Measurements from ENCODE around the gene USP17L29. TPM values are rescaled to one million over a fixed set of nuclear protein-coding genes. Genes with fewer than 3 reads are reported as not detected.

Gene USP17L29
- total and polyA plus RNA-seq, 2 of the 8 experiments (the other 6 are each of a cell fraction or from before 2014, with no cell fraction given): not detected

DNA sequence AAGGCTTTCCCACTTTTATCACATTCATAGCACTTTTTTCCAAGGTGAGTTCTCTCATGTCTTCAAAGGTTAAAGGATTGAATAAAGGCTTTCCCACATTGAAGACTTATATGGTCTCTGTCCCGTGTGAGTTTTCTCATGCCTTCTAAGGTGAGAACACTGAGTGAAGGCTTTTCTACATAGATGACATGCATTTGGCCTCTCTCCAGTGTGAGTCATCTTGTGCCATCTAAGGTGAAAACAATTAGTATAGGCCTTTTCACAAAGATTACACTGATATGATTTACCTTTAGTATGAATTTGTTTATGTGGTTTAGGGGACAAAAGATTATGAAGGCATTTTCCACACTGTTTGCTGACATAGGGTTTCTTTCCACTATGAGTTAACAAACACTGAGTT is 30.7 kb downstream of the USP17L29 start:
- H3K36me3 ChIP-seq (ENCODE audit: control insufficient read depth in 2 of 4, insufficient read depth in 4 of 4, low read length in 3 of 4): no peaks in the 10 kb centered on the region

More for the DNA sequence above, 30.7 kb downstream of the USP17L29 start:
- Histone ChIP-seq H3K23ac (ENCODE audit: insufficient read length) (no peak overlapping the region), H2AFZ (ENCODE audit: low read length) (no peak overlapping the region), H3K56ac (replicated peaks; ENCODE audit: insufficient read length, low read depth, low read length) (no peak overlapping the region), H2BK5ac (ENCODE audit: low read depth, low read length) (no peak overlapping the region), H4K8ac (ENCODE audit: extremely low read depth, insufficient read depth, low read length) (no peak overlapping the region), H4K91ac (replicated peaks; ENCODE audit: insufficient read length, low read length) (no peak overlapping the region), H3K23me2 (ENCODE audit: low read depth, low read length) (no peaks in the 10 kb centered on the region), H3K9me3 (ENCODE audit: insufficient read depth in 2 of 2, low read depth in 1 of 2, low read length in 1 of 2) (peaks cover under 1 to 32% of the 10 kb centered on the region in 2 experiments; a peak in 3 of 4 replicates), H3K18ac (ENCODE audit: extremely low read depth, low read length) (no peak overlapping the region), H3K4me1 (replicated peaks in 1 of 4; ENCODE audit: control insufficient read depth in 3 of 4, insufficient read depth in 4 of 4, low read length in 3 of 4) (no peaks in the 10 kb centered on the region), H2BK20ac (ENCODE audit: low read length) (no peak overlapping the region), H3K79me1 (ENCODE audit: low read depth, low read length) (no peaks in the 10 kb centered on the region), H2BK12ac (ENCODE audit: low read depth, low read length) (no peak overlapping the region), H3K27me3 (replicated peaks in 1 of 4; ENCODE audit: control insufficient read depth in 3 of 4, extremely low read depth in 1 of 4, insufficient read depth in 3 of 4, low read length in 3 of 4) (no peaks in the 10 kb centered on the region), H3K4me2 (ENCODE audit: insufficient read depth in 1 of 2, low read depth in 2 of 2, low read length in 2 of 2) (no peak overlapping the region), H3K27ac (ENCODE audit: low read depth, low read length) (no peak overlapping the region), H2AK5ac (ENCODE audit: low read depth, low read length) (no peak overlapping the region), H2BK120ac (replicated peaks; ENCODE audit: low read depth, low read length) (no peak overlapping the region), H2BK15ac (ENCODE audit: low read length) (no peak overlapping the region), H4K20me1 (replicated peaks in 1 of 2; ENCODE audit: control insufficient read depth in 1 of 2, insufficient read depth in 2 of 2, low read length in 2 of 2) (no peaks in the 10 kb centered on the region), H3K14ac (ENCODE audit: insufficient read length) (no peak overlapping the region), H4K5ac (ENCODE audit: insufficient read length, low read depth, low read length) (no peak overlapping the region), H3K4me3 (ENCODE audit: extremely low read depth in 1 of 4, insufficient read depth in 2 of 4, low read depth in 3 of 4, low read length in 4 of 4) (no peak overlapping the region), H3K4ac (replicated peaks; ENCODE audit: insufficient read length, low read depth, low read length) (no peak overlapping the region), H3K9ac (replicated peaks in 1 of 4; ENCODE audit: extremely low read depth in 1 of 4, low read depth in 3 of 4, low read length in 3 of 4) (no peak overlapping the region), H3K79me2 (ENCODE audit: control insufficient read depth in 1 of 2, insufficient read depth in 2 of 2, low read length in 2 of 2) (no peaks in the 10 kb centered on the region)
- 95% methylated on average over 1 of the region's 1 CpG; no CpG with 5 or more reads in 1 of the 2 experiments for WGBS, 2 experiments (ENCODE audit: extremely low coverage in 1 of 2, insufficient coverage in 1 of 2, insufficient read length in 1 of 2, insufficient replicate concordance in 2 of 2, low coverage in 1 of 2, low lambda C conversion rate in 2 of 2, missing lambda C conversion rate in 1 of 2)
- ChIA-PET POLR2A (ENCODE audit: partially characterized antibody) (no interaction called here), CTCF (ENCODE audit: partially characterized antibody) (no interaction called here)
- DNase-seq (ENCODE audit: low read depth in 1 of 2, low spot score in 2 of 2) (no peak), FAIRE-seq (no peak)
- no peak for TF ChIP-seq CBX5 (IDR thresholded peaks at IDR 0.05; ENCODE audit: low read depth, low read length)
- TF ChIP-seq MAFK (IDR thresholded peaks at IDR 0.05; ENCODE audit: low read depth, low read length): no peak
- no peak for TF ChIP-seq SP1 (IDR thresholded peaks at IDR 0.05; ENCODE audit: low read depth, low read length)
- no peak for TF ChIP-seq E2F6 (IDR thresholded peaks at IDR 0.05)
- no peak for TF ChIP-seq SP4 (IDR thresholded peaks at IDR 0.05; ENCODE audit: low read length)
- TF ChIP-seq GTF2F1 (IDR thresholded peaks at IDR 0.05; ENCODE audit: borderline replicate concordance, low read depth, low read length): no peak
- no peak for TF ChIP-seq EP300 (IDR thresholded peaks at IDR 0.05; ENCODE audit: borderline replicate concordance in 1 of 2, low read depth in 2 of 2, low read length in 2 of 2)
